ENCODE results near the gene NADSYN1.

NADSYN1 gene

DNA sequence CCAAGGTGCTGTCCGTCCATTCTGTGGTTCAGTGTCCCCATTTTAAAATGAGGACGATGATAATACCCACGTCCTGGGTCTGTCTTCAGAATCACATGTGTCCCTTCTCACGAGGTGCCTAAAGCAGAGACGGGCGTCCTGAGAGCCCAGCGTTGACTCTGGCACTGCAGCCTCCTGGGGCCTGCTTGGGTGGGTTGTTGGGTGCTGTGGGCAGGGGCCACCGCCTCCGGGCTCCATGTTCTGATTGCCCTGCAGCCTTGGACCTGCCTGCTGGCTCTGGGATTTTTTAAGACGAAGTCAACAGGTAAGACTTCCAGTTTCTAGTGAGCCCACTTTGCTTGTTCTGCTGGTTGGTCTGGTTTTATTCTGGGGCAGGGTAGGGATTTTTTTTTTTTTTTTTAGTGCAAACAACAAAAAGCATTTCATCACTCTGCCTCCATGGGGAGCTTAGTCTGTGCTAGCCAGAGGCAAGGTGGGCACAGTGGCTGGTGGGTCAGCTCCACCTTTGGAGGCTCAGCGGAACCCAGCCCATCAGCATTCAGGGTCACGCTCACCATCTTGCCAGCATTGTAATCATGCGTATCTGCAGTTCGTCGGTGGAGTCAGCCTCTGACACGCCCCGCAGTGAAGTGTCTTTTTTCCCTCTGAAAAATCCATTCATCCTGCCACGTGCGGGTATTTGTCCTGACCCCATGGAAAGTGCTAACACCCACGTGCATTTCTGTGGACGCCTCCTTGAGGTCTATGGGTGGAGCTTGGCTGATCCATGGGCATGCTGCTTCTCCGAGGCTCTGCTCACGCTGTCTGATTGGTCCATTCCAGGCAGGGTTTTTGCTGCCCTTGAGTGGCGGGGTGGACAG, 28.3 kb downstream of the NADSYN1 start:
- DNase-seq (ENCODE audit: low spot score), result no peak
- TF ChIP-seq, protein P1, sequence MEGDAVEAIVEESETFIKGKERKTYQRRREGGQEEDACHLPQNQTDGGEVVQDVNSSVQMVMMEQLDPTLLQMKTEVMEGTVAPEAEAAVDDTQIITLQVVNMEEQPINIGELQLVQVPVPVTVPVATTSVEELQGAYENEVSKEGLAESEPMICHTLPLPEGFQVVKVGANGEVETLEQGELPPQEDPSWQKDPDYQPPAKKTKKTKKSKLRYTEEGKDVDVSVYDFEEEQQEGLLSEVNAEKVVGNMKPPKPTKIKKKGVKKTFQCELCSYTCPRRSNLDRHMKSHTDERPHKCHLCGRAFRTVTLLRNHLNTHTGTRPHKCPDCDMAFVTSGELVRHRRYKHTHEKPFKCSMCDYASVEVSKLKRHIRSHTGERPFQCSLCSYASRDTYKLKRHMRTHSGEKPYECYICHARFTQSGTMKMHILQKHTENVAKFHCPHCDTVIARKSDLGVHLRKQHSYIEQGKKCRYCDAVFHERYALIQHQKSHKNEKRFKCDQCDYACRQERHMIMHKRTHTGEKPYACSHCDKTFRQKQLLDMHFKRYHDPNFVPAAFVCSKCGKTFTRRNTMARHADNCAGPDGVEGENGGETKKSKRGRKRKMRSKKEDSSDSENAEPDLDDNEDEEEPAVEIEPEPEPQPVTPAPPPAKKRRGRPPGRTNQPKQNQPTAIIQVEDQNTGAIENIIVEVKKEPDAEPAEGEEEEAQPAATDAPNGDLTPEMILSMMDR (IDR thresholded peaks at IDR 0.05; ENCODE audit: borderline replicate concordance, control extremely low read depth, extremely low read depth, insufficient read depth, missing control alignments), result no peak
- in situ Hi-C loops (cut with MboI; ENCODE audit: low sequenced_read_pairs, unreplicated experiment), result no loop called here

DNA sequence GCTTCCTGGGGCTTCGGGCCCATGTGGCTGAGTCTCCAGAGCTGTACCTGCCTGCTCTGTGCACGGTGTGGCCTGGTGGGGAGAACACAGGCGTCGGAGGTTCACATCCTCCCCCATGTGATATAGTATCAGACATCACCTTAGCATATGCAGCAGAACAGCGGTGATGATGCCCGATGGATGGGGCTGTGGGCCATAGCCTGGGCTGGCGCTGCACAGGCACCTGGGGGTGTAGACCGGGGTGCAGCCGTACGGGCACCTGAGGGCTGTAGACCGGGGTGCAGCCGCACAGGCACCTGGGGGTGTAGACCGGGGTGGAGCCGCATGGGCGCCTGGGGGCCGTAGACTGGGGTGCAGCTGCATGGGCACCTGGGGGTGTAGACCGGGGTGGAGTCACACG, 29.2 kb downstream of the NADSYN1 start:
- TF ChIP-seq, protein P1 (IDR thresholded peaks at IDR 0.05; ENCODE audit: borderline replicate concordance, control extremely low read depth, extremely low read depth, insufficient read depth, missing control alignments), result no peak
- DNase-seq (ENCODE audit: low spot score), result no peak
- in situ Hi-C loops (cut with MboI; ENCODE audit: low sequenced_read_pairs, unreplicated experiment), result no loop called here

DNA sequence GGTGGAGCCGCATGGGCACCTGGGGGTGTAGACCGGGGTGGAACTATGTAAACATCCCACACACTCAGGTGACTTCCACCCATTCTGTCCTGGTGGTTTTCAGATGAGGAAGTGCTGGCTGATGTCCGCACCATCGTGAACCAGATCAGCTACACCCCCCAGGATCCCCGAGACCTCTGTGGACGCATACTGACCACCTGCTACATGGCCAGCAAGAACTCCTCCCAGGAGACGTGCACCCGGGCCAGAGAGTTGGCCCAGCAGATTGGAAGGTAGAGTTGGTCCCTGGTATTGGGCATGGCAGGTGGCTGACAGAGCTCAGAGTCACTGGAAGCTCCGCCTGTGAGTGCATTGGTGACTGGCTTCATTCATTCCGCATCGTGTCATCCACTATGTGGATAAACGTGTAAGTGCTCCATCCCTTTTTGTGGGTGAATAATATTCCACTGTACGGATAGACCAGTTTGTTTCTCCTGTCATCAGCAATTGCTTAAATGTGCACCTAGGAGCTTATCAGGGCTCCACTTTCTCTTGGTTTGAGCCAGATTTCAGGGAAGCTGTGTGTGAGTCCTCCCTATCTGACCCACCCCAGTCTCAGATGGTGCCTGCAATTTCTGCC, 29.9 kb downstream of the NADSYN1 start:
- no peak for DNase-seq (ENCODE audit: low spot score)
- in situ Hi-C loops (cut with MboI; ENCODE audit: low sequenced_read_pairs, unreplicated experiment), result no loop called here
- TF ChIP-seq, protein P1 (IDR thresholded peaks at IDR 0.05; ENCODE audit: borderline replicate concordance, control extremely low read depth, extremely low read depth, insufficient read depth, missing control alignments), result no peak

DNA sequence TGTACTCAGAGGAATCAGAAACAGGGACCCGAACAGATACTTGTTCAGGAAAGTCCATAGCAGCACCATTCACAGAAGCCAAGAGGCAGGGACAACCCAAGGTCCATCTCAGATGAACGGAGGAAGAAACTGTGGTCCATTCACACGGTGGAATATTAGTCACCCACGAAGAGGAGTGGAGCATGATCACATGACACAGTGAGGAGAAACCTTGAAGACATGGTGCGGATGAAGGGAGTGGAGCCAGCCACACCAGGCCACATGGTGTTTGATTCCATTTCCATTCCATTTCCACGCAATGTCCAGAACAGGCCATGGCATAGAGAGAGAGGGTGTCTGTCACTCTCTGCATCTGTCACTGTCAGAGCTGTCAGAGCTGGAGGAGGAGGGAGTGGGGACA, 30.7 kb downstream of the NADSYN1 start:
- TF ChIP-seq, protein P1 (IDR thresholded peaks at IDR 0.05; ENCODE audit: borderline replicate concordance, control extremely low read depth, extremely low read depth, insufficient read depth, missing control alignments), result no peak
- in situ Hi-C loops (cut with MboI; ENCODE audit: low sequenced_read_pairs, unreplicated experiment), result no loop called here
- DNase-seq (ENCODE audit: low spot score), result no peak

DNA sequence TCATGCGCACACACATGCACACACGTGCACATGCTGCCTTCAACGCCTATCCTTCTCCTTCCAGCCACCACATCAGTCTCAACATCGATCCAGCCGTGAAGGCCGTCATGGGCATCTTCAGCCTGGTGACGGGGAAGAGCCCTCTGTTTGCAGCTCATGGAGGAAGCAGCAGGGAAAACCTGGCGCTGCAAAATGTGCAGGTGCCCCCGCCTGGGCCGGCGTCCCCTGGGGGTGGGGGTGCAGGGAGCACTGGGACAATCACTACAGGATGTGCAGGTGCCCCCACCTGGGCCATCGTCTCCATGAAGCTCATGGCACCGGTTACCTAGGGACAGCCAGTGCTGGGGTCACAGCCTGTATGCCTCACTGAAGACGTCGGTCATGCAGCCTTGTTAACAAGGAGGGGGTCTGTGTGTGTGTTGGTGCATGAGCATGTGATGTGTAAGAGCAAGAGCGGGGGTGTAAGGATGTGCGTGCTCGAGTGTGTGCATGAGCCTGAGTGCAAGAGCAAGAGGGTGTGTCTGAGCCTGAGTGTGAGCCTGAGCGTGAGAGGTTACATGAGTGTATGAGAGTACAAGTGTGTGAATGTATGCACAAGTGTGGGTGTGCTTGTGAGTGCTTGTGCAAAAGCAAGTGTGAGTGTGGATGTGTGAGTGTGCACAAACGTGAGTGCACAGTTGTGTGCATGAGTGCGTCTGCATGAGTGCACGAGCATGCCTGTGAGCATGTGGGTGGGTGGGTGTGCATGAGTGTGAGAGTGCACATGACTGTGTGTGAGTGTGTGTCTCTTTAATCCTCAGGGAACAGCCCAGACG, 31.5 kb downstream of the NADSYN1 start:
- in situ Hi-C loops (cut with MboI; ENCODE audit: low sequenced_read_pairs, unreplicated experiment), result no loop called here
- TF ChIP-seq, protein P1 (IDR thresholded peaks at IDR 0.05; ENCODE audit: borderline replicate concordance, control extremely low read depth, extremely low read depth, insufficient read depth, missing control alignments), result no peak
- no peak for DNase-seq (ENCODE audit: low spot score)

DNA sequence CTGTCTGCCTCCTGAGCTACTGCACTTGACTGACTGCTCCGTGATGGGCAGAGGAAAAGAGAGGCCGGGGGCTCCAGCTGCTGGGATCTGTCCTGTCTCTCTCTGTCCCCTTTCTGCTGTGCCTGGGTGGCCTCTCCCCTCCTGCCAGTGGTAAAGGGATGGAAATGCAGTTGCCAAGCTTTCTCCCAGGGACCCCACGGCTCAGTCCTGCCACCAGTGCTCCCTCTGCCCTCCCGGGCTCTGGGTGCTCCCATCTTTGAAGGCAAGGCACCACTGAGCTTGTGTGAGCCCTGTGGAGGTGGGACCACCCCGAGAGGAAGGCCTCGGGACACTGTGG, 32.0 kb downstream of the NADSYN1 start:
- TF ChIP-seq, protein P1 (IDR thresholded peaks at IDR 0.05; ENCODE audit: borderline replicate concordance, control extremely low read depth, extremely low read depth, insufficient read depth, missing control alignments), result no peak
- DNase-seq (ENCODE audit: low spot score), result peak; percentile 19
- in situ Hi-C loops (cut with MboI; ENCODE audit: low sequenced_read_pairs, unreplicated experiment), result no loop called here
